Naive B cell (primary cell): Measurements from ENCODE around the gene EPYC. TPM values are rescaled to one million over a fixed set of nuclear protein-coding genes. Genes with fewer than 3 reads are reported as not detected.
"Not testable (repeated sequence)": the region's sequence is repeated elsewhere in the genome, so short reads cannot be mapped to it uniquely, and the experiment has no call there.

Source experiments
- ATAC-seq, 2 donors: fragments of 150-1000 bp; cut with Tn5 transposase; 2 replicates each; pipeline ENCODE4 v1.10.0; 2021; ENCODE audit warnings: low read depth in 2 of 2, mild to moderate bottlenecking in 2 of 2, moderate library complexity in 2 of 2
- DNase-seq: peaks from one replicate; pipeline ENCODE4 v3.0.0; 2022
- H3K27ac Mint-ChIP-seq, 6 donors: one replicate each; pipeline ENCODE4 v1.8.0; 2020 to 2022; ENCODE audit warnings: mild to moderate bottlenecking in 6 of 6, mixed read lengths in 6 of 6, moderate library complexity in 5 of 6, inconsistent platforms in 2 of 6
- H3K27me3 Mint-ChIP-seq, 3 donors: one replicate each; pipeline ENCODE4 v1.8.0; 2021 to 2022; ENCODE audit warnings: mixed read lengths in 3 of 3, mild to moderate bottlenecking in 1 of 3
- H3K36me3 Mint-ChIP-seq, 2 donors: one replicate each; pipeline ENCODE4 v1.8.0; 2020 to 2022; ENCODE audit warnings: mixed read lengths in 2 of 2, inconsistent platforms in 1 of 2, mild to moderate bottlenecking in 1 of 2
- H3K4me1 Mint-ChIP-seq, 3 donors: one replicate each; pipeline ENCODE4 v1.8.0; 2020 to 2022; ENCODE audit warnings: mixed read lengths in 3 of 3, inconsistent platforms in 1 of 3, mild to moderate bottlenecking in 1 of 3, moderate library complexity in 1 of 3
- H3K4me3 Mint-ChIP-seq, 8 donors: one replicate each; pipeline ENCODE4 v1.8.0; 2020 to 2022; ENCODE audit warnings: mild to moderate bottlenecking in 8 of 8, mixed read lengths in 8 of 8, moderate library complexity in 8 of 8, inconsistent platforms in 2 of 8
- H3K9me3 Mint-ChIP-seq, 7 donors: one replicate each; pipeline ENCODE4 v1.8.0; 2020 to 2022; ENCODE audit warnings: mixed read lengths in 7 of 7, mild to moderate bottlenecking in 5 of 7, inconsistent platforms in 2 of 7, moderate library complexity in 1 of 7
- polyA plus RNA-seq, 6 donors: library from polyadenylated mRNA; unstranded; fragments of 300-500 nt; fragmentation: Illumina TruSeq; gene quantifications; one replicate each; pipeline ENCODE4 v1.2.3, GENCODE V29; 2021; ENCODE audit warnings: low read depth in 6 of 6

EPYC gene
- polyA plus RNA-seq, 6 donors from 2014 or later = not detected

- Mint-ChIP-seq H3K9me3 (peaks cover 0 to 4% (median 0%) of the 10 kb centered on the region in 7 donors), H3K27me3 (peaks cover 0 to 16% (median 8%) of the 10 kb centered on the region in 3 donors), H3K27ac (no peak overlapping the region), H3K4me3 (no peak overlapping the region), H3K4me1 (no peaks in the 10 kb centered on the region), H3K36me3 (no peaks in the 10 kb centered on the region)
- no peak for DNase-seq
- no peak for ATAC-seq
Measured at GRCh38 chr12:91009319-91009950, 4.7 kb upstream of the EPYC start.

- DNase-seq (no peak), ATAC-seq (no peak)
- H3K9me3 Mint-ChIP-seq = peaks cover 0 to 4% (median 0%) of the 10 kb centered on the region in 7 donors
- H3K4me1 Mint-ChIP-seq = no peaks in the 10 kb centered on the region
- H3K27ac Mint-ChIP-seq = no peak overlapping the region
- H3K36me3 Mint-ChIP-seq = no peaks in the 10 kb centered on the region
- no peak overlapping the region for H3K4me3 Mint-ChIP-seq
- H3K27me3 Mint-ChIP-seq = peaks cover 0 to 8% (median 0%) of the 10 kb centered on the region in 3 donors
Measured at GRCh38 chr12:91007531-91008290, 2.9 kb upstream of the EPYC start.

GRCh38 chr12:91003737-91004136, 1.0 kb downstream of the EPYC start:
- Mint-ChIP-seq H3K27ac (no peak overlapping the region), H3K4me1 (no peaks in the 10 kb centered on the region), H3K36me3 (no peaks in the 10 kb centered on the region), H3K27me3 (no peaks in the 10 kb centered on the region), H3K9me3 (no peaks in the 10 kb centered on the region), H3K4me3 (no peak overlapping the region)
- DNase-seq = no peak
- ATAC-seq = no peak

- H3K4me3 Mint-ChIP-seq = no peak overlapping the region
- no peaks in the 10 kb centered on the region for H3K9me3 Mint-ChIP-seq
- H3K27me3 Mint-ChIP-seq = no peaks in the 10 kb centered on the region
- DNase-seq = no peak
- H3K27ac Mint-ChIP-seq = no peak overlapping the region
- H3K4me1 Mint-ChIP-seq = no peaks in the 10 kb centered on the region
- no peak for ATAC-seq
- no peaks in the 10 kb centered on the region for H3K36me3 Mint-ChIP-seq
Measured at GRCh38 chr12:91001306-91001705, 3.5 kb downstream of the EPYC start.

- Mint-ChIP-seq H3K9me3 (no peaks in the 10 kb centered on the region), H3K36me3 (no peaks in the 10 kb centered on the region), H3K4me3 (no peak overlapping the region), H3K27me3 (no peaks in the 10 kb centered on the region), H3K27ac (no peak overlapping the region), H3K4me1 (no peaks in the 10 kb centered on the region)
- no peak for ATAC-seq
- no peak for DNase-seq
Measured at GRCh38 chr12:90999966-91000365, 4.8 kb downstream of the EPYC start.

GRCh38 chr12:90999527-90999926, 5.2 kb downstream of the EPYC start:
- no peaks in the 10 kb centered on the region for H3K36me3 Mint-ChIP-seq
- H3K27ac Mint-ChIP-seq = no peak overlapping the region
- no peaks in the 10 kb centered on the region for H3K9me3 Mint-ChIP-seq
- DNase-seq (no peak), ATAC-seq (no peak)
- no peaks in the 10 kb centered on the region for H3K4me1 Mint-ChIP-seq
- H3K27me3 Mint-ChIP-seq = no peaks in the 10 kb centered on the region
- no peak overlapping the region for H3K4me3 Mint-ChIP-seq

GRCh38 chr12:90995010-90995409, 9.8 kb downstream of the EPYC start:
- Mint-ChIP-seq H3K4me3 (no peak overlapping the region), H3K4me1 (no peaks in the 10 kb centered on the region), H3K36me3 (no peaks in the 10 kb centered on the region), H3K9me3 (no peaks in the 10 kb centered on the region), H3K27ac (no peak overlapping the region), H3K27me3 (no peaks in the 10 kb centered on the region)
- DNase-seq (no peak), ATAC-seq (no peak)

- Mint-ChIP-seq H3K4me1 (no peaks in the 10 kb centered on the region), H3K27me3 (no peaks in the 10 kb centered on the region), H3K4me3 (no peak overlapping the region), H3K36me3 (no peaks in the 10 kb centered on the region), H3K9me3 (peaks cover 0 to 2% (median 0%) of the 10 kb centered on the region in 7 donors), H3K27ac (no peak overlapping the region)
- no peak for DNase-seq
- no peak for ATAC-seq
Measured at GRCh38 chr12:90991952-90992465, 12.8 kb downstream of the EPYC start.

- Mint-ChIP-seq H3K36me3 (no peaks in the 10 kb centered on the region), H3K4me3 (no peak overlapping the region), H3K9me3 (peaks cover 0 to 3% (median 0%) of the 10 kb centered on the region in 7 donors), H3K4me1 (no peaks in the 10 kb centered on the region), H3K27me3 (no peaks in the 10 kb centered on the region), H3K27ac (no peak overlapping the region)
- DNase-seq = no peak
- no peak for ATAC-seq
Measured at GRCh38 chr12:90990611-90991010, 14.2 kb downstream of the EPYC start.

GRCh38 chr12:90989686-90990111, 15.1 kb downstream of the EPYC start:
- H3K4me3 Mint-ChIP-seq = no peak overlapping the region
- H3K27me3 Mint-ChIP-seq = no peaks in the 10 kb centered on the region
- H3K4me1 Mint-ChIP-seq = no peaks in the 10 kb centered on the region
- peaks cover 0 to 3% (median 0%) of the 10 kb centered on the region in 7 donors for H3K9me3 Mint-ChIP-seq
- DNase-seq (no peak), ATAC-seq (no peak)
- no peak overlapping the region for H3K27ac Mint-ChIP-seq
- H3K36me3 Mint-ChIP-seq = no peaks in the 10 kb centered on the region

- ATAC-seq (no peak), DNase-seq (no peak)
- Mint-ChIP-seq H3K4me3 (no peak overlapping the region), H3K27me3 (no peaks in the 10 kb centered on the region), H3K4me1 (no peaks in the 10 kb centered on the region), H3K27ac (no peak overlapping the region), H3K36me3 (no peaks in the 10 kb centered on the region), H3K9me3 (peaks cover 0 to 3% (median 0%) of the 10 kb centered on the region in 7 donors)
Measured at GRCh38 chr12:90987520-90987919, 17.3 kb downstream of the EPYC start.

- ATAC-seq (no peak), DNase-seq (no peak)
- Mint-ChIP-seq H3K4me1 (no peaks in the 10 kb centered on the region), H3K9me3 (peaks cover 0 to 3% (median 0%) of the 10 kb centered on the region in 7 donors), H3K27me3 (no peaks in the 10 kb centered on the region), H3K36me3 (no peaks in the 10 kb centered on the region), H3K27ac (no peak overlapping the region), H3K4me3 (no peak overlapping the region)
Measured at GRCh38 chr12:90987101-90987500, 17.7 kb downstream of the EPYC start.

- H3K27ac Mint-ChIP-seq, H3K27me3 Mint-ChIP-seq, H3K9me3 Mint-ChIP-seq, H3K4me1 Mint-ChIP-seq, ATAC-seq, DNase-seq, H3K4me3 Mint-ChIP-seq, H3K36me3 Mint-ChIP-seq: not testable (repeated sequence)
Measured at GRCh38 chr12:90985331-90985730, 19.4 kb downstream of the EPYC start.

- no peak overlapping the region for H3K27ac Mint-ChIP-seq
- H3K9me3 Mint-ChIP-seq = peaks cover 0 to 3% (median 0%) of the 10 kb centered on the region in 7 donors
- DNase-seq (no peak), ATAC-seq (no peak)
- H3K4me1 Mint-ChIP-seq = no peaks in the 10 kb centered on the region
- no peaks in the 10 kb centered on the region for H3K36me3 Mint-ChIP-seq
- H3K4me3 Mint-ChIP-seq = no peak overlapping the region
- no peaks in the 10 kb centered on the region for H3K27me3 Mint-ChIP-seq
Measured at GRCh38 chr12:90984114-90984513, 20.7 kb downstream of the EPYC start.
